GM12872 (cell line): Measurements from ENCODE around the gene STK10.

Experiments
- TF ChIP-seq, protein P1 (sequence below): IDR thresholded peaks from 3 replicates; pipeline ENCODE4 v1.5.1; 2011; ENCODE audit warnings: low read depth, mild to moderate bottlenecking, low read length, moderate library complexity; ENCODE audit not compliant: insufficient read depth

STK10 gene

DNA sequence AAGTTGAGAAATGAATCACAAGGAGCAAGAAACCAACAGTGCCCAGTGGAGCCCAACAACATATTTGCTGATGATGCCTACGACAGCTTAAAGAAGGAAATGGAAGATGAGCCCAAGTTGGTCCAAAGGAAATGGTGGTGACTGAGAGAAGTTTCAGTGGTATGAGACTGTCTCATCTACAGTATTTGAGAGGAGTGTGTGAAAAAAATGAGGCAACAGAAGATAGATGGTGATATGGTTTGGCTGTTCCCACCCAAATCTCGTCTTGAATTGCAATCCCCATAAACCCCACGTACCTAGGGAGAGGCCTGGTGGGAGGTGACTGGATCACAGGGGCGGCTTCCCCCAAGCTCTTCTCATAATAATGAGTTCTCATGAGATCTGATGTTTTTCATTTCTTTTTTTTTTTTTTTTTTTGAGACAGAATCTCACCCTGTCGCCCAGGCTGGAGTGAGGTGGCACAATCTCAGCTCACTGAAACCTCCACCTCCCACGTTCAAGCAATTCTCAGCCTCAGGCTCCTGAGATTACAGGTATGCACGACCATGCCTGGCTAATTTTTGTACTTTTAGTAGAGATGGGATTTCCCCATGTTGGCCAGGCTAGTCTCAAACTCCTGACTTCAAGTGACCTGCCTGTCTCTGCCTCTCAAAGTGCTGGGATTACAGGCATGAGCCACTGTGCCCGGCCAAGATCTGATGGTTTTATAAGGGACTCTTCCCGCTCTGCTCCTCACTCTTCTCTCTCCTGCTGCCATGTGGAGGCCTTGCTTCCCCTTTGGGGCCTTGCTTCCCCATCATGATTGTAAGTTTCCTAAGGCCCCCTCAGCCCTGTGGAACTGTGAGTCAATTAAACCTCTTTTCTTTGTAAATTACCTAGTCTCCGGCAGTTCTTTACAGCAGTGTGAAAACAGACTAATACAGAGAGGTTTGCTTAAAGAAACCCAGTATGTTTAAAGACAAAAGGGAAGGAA is 36.2 kb upstream of the STK10 start:
- TF ChIP-seq, protein P1, sequence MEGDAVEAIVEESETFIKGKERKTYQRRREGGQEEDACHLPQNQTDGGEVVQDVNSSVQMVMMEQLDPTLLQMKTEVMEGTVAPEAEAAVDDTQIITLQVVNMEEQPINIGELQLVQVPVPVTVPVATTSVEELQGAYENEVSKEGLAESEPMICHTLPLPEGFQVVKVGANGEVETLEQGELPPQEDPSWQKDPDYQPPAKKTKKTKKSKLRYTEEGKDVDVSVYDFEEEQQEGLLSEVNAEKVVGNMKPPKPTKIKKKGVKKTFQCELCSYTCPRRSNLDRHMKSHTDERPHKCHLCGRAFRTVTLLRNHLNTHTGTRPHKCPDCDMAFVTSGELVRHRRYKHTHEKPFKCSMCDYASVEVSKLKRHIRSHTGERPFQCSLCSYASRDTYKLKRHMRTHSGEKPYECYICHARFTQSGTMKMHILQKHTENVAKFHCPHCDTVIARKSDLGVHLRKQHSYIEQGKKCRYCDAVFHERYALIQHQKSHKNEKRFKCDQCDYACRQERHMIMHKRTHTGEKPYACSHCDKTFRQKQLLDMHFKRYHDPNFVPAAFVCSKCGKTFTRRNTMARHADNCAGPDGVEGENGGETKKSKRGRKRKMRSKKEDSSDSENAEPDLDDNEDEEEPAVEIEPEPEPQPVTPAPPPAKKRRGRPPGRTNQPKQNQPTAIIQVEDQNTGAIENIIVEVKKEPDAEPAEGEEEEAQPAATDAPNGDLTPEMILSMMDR, result no peak

DNA sequence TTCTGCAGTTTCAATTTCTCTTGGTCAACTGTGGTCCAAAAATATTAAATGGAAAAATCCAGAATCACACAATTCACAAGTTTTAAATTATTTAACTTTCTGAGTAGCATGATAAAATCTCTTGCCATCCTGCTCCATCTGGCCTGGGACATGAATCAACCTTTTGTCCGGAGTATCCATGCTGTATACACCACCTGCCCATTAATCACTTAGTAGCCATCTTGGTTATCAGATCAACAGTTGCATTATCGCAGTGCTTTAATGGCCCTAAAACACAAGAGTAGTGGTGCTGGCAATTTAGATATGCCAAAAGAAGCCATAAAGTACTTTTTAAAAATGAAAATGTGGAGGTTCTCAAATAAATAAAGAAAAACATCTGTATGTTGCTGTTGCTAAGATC is 31.3 kb upstream of the STK10 start:
- TF ChIP-seq, protein P1, result no peak

DNA sequence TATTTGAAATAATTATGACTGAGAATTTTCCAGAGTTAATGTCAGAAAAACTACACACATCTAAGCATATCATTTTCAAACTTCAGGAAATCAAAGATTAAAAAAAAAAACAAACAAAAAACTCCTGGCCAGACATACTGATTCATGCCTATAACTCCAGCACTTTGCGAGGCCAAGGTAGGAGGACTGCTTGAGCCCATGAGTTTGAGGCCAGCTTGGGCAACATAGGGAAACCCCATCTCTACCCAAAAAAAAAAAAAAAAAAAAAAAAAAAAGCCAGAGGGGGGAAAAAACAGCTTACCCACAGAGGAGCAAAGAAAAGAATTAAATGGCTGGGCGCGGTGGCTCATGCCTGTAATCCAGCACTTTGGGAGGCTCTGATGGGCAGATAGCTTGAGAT is 28.3 kb upstream of the STK10 start:
- TF ChIP-seq, protein P1, result no peak

DNA sequence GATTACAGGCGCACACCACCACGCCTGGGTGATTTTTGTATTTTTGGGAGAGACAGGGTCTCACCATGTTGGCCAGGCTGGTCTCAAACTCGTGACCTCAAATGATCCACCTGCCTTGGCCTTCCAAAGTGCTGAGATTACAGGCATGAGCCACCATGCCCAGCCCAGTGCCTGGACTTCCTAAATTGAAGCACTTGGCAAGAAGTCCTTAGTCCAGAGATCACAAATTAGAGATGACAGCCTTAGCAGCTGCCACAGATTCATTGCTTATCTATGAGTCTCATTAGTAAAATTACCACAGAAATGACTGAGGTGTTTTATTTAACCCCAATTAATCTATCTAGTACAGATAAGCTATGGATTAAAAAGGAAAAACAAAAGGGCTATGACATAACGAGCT is 25.1 kb upstream of the STK10 start:
- TF ChIP-seq, protein P1, result no peak

DNA sequence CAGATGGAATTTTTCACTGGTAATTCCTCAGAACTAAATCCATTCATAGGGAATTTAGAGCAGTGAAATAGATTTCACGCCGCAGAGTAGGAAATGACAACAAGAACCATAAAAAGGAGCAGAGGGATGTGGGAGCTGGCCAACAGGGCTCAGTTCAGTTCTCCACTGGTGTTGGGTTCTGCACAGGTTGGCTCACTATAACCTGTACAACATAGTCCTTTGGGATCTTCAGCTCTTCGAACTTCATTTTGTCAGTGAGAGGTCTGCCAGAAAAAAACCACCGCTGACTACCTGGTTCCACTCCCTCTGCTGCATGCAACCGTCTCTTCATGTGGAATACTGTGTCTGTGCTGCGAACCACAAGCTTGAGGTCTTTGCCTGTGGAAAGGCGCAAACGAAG is 23.7 kb upstream of the STK10 start:
- TF ChIP-seq, protein P1, result no peak

DNA sequence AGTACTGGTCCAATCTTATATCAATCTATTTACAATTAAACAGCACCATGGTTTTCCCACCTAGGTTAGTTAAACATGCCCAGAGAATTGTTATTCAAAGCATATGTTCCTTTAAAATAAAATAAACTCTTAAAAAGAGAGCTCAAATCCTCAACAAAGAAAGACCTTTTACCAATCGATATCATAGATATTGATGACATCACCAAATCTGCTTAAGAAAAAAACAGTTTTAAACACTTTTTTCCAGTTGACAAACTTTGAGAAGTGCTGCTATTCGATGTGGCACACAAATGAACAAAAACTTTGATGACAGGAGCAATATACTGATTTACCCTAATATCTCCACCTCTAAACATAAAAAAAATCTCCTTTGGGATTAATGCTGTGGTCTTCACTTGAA is 21.7 kb upstream of the STK10 start:
- TF ChIP-seq, protein P1, result no peak

DNA sequence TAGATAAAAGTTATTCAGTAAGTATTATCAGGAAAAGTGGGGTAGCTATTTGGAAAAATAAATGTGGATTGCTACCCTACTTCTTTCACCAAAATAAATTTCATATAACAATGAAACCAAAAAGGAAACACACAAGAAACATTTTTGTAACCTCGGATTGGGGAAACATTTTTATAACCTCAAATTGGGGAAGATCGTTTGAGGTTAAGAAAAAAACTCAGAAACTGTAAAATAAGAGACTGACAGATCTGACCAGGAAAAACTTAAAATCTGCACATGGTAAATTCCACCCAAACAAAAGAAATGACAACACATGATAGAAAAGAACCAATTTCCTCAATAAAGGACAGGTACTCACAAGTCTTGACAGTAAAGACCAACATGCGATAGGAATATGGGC is 19.5 kb upstream of the STK10 start:
- TF ChIP-seq, protein P1, result no peak
